ENCODE results near the gene TBPL1. TPM values are rescaled to one million over a fixed set of nuclear protein-coding genes. Genes with fewer than 3 reads are reported as not detected.

The TBPL1 gene
- polyA plus RNA-seq, 1 experiment: 36.2 TPM

- ChIA-PET POLR2A (no interaction called here), CTCF (interaction anchor here (1.1 to 1.3 kb wide), 2 partner anchors 9 to 71 kb away, joined by 3 to 8 read pairs; no protein-coding TSS in a partner anchor)
- TF ChIP-seq CTCF (IDR thresholded peaks at IDR 0.05; ENCODE audit: insufficient read depth, low read depth, low read length): no peak
- no peaks in the 10 kb centered on the region for H3K27me3 ChIP-seq (ENCODE audit: control insufficient read depth, insufficient read depth, low read length)
- no peak overlapping the region for H3K4me3 ChIP-seq (ENCODE audit: low read depth, low read length)
- DNase-seq (ENCODE audit: low read depth): no peak
- no peaks in the 10 kb centered on the region for H3K36me3 ChIP-seq (ENCODE audit: control insufficient read depth, insufficient read depth, low read length)
These were observed 40.1 kb downstream of the TBPL1 start for GRCh38 chr6:133992992-133993680.

GRCh38 chr6:133995296-133995695 is 42.3 kb downstream of the TBPL1 start:
- DNase-seq (ENCODE audit: low read depth): no peak
- no peak overlapping the region for H3K4me3 ChIP-seq (ENCODE audit: low read depth, low read length)
- ChIA-PET POLR2A (no interaction called here), CTCF (interaction anchor here (1.2 to 2.0 kb wide), 2 partner anchors 9 to 68 kb away, joined by 3 to 5 read pairs; no protein-coding TSS in a partner anchor)
- no peak for TF ChIP-seq CTCF (IDR thresholded peaks at IDR 0.05; ENCODE audit: insufficient read depth, low read depth, low read length)
- H3K27me3 ChIP-seq (ENCODE audit: control insufficient read depth, insufficient read depth, low read length): no peaks in the 10 kb centered on the region
- H3K36me3 ChIP-seq (ENCODE audit: control insufficient read depth, insufficient read depth, low read length): no peaks in the 10 kb centered on the region

- no peak for DNase-seq (ENCODE audit: low read depth)
- no peak for TF ChIP-seq CTCF (IDR thresholded peaks at IDR 0.05; ENCODE audit: insufficient read depth, low read depth, low read length)
- ChIA-PET POLR2A (no interaction called here), CTCF (interaction anchor here (2.0 kb wide), 1 partner anchor 9 kb away, joined by 5 read pairs; no protein-coding TSS in a partner anchor)
- Histone ChIP-seq H3K36me3 (ENCODE audit: control insufficient read depth, insufficient read depth, low read length) (no peaks in the 10 kb centered on the region), H3K27me3 (ENCODE audit: control insufficient read depth, insufficient read depth, low read length) (no peaks in the 10 kb centered on the region), H3K4me3 (ENCODE audit: low read depth, low read length) (no peak overlapping the region)
These were observed 42.7 kb downstream of the TBPL1 start for GRCh38 chr6:133995758-133996157.

- Histone ChIP-seq H3K4me3 (ENCODE audit: low read depth, low read length) (no peak overlapping the region), H3K27me3 (ENCODE audit: control insufficient read depth, insufficient read depth, low read length) (no peaks in the 10 kb centered on the region), H3K36me3 (ENCODE audit: control insufficient read depth, insufficient read depth, low read length) (no peaks in the 10 kb centered on the region)
- CTCF ChIA-PET: no interaction called here
- POLR2A ChIA-PET: no interaction called here
- no peak for DNase-seq (ENCODE audit: low read depth)
- TF ChIP-seq CTCF (IDR thresholded peaks at IDR 0.05; ENCODE audit: insufficient read depth, low read depth, low read length): no peak
These were observed 44.2 kb downstream of the TBPL1 start for GRCh38 chr6:133997267-133997666.

GRCh38 chr6:133999305-133999704 is 46.3 kb downstream of the TBPL1 start:
- ChIA-PET CTCF (interaction anchor here (1.9 kb wide), 1 partner anchor 10 kb away, joined by 4 read pairs; no protein-coding TSS in a partner anchor), POLR2A (no interaction called here)
- no peak for DNase-seq (ENCODE audit: low read depth)
- Histone ChIP-seq H3K36me3 (ENCODE audit: control insufficient read depth, insufficient read depth, low read length) (no peaks in the 10 kb centered on the region), H3K4me3 (ENCODE audit: low read depth, low read length) (no peak overlapping the region), H3K27me3 (ENCODE audit: control insufficient read depth, insufficient read depth, low read length) (no peaks in the 10 kb centered on the region)
- no peak for TF ChIP-seq CTCF (IDR thresholded peaks at IDR 0.05; ENCODE audit: insufficient read depth, low read depth, low read length)
